ENCODE data around the gene C1QTNF5.

DNA sequence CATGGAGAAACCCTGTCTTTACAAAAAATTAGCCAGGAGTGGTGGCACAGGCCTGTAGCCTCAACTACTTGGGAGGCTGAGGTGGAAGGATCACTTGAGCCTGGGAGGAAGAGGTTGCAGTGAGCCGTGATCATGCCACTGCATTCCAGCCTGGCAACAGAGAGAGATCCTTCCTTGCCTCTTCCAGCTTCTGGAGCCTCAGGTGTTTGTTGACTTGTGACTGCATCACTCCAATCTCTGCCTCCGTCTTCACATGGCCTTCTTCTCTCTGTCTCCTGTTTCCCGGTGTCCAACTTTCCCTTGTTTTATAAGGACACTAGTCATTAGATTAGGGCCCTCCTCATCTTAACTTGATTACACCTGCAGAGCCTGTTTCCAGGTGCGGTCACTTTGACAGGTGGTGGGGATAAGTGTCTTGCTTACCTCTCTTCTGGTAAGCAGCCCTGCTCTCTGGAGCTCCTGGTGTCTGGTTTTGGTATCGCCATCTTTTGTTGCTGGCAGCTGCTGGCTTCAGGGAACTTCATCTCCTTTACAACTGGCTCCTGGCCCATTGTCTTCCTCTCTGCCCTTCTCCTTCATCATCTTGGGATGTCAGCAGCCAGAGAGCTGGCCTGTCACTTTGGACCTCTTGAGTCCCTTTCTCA, 49.0 kb upstream of the C1QTNF5 start:
- TF ChIP-seq FOXA1 (IDR thresholded peaks at IDR 0.05), result no peak
- TF ChIP-seq, protein P1, sequence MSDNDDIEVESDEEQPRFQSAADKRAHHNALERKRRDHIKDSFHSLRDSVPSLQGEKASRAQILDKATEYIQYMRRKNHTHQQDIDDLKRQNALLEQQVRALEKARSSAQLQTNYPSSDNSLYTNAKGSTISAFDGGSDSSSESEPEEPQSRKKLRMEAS (IDR thresholded peaks at IDR 0.05), result no peak
